HG03442 (cell line): ENCODE results near the gene METAP1.
"Not testable (repeated sequence)": the region's sequence is repeated elsewhere in the genome, so short reads cannot be mapped to it uniquely, and the experiment has no call there.

Experiments
- ATAC-seq: cut with Tn5 transposase; IDR thresholded peaks from one replicate; pipeline ENCODE4 v1.9.1; 2021; ENCODE audit warnings: mild to moderate bottlenecking, moderate library complexity; ENCODE audit not compliant: unreplicated experiment

Gene METAP1

GRCh38 chr4:99090481-99091215 is 95.1 kb downstream of the METAP1 start:
- ATAC-seq, result no peak

GRCh38 chr4:99091216-99091575 is 95.7 kb downstream of the METAP1 start:
- no peak for ATAC-seq

- ATAC-seq, result not testable (repeated sequence)
These were observed 96.3 kb downstream of the METAP1 start for GRCh38 chr4:99091841-99092240.

- no peak for ATAC-seq
These were observed 103.8 kb downstream of the METAP1 start for GRCh38 chr4:99099311-99099710.

- not testable (repeated sequence) for ATAC-seq
These were observed 104.3 kb downstream of the METAP1 start for GRCh38 chr4:99099814-99100213.

GRCh38 chr4:99100876-99101275 is 105.4 kb downstream of the METAP1 start:
- ATAC-seq, result no peak

- no peak for ATAC-seq
These were observed 107.1 kb downstream of the METAP1 start for GRCh38 chr4:99102634-99103033.

GRCh38 chr4:99103166-99103565 is 107.6 kb downstream of the METAP1 start:
- no peak for ATAC-seq

GRCh38 chr4:99104153-99104552 is 108.6 kb downstream of the METAP1 start:
- no peak for ATAC-seq

GRCh38 chr4:99109286-99109685 is 113.8 kb downstream of the METAP1 start:
- ATAC-seq, result not testable (repeated sequence)
